ENCODE results near the gene NFS1.
A peak's percentile ranks its signal among the peaks of the same experiment; 100 is the strongest.

NFS1 gene

DNA sequence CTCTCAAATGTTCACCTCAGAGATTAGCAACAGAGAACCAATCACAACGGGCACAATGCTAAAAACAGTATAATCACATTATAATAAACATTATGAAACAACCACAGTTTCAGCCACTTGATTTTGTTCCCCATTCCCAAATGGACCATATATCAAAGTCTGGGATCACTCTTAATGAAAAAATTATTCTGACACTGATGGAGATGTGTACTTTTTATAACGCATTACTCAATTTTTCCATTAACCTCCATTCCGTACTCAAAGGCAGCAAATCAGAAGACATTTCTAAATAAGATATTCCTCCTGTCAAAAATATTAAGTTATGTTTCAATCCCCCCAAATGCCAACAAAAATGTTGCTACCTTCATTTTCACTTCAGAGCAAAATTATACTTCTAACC lies 37.2 kb downstream of the NFS1 start:
- no peak for DNase-seq (ENCODE audit: low spot score)
- H3K4me3 Mint-ChIP-seq: peak overlapping the region; percentile 94
- H3K27me3 Mint-ChIP-seq (ENCODE audit: low read depth): no peaks in the 10 kb centered on the region
- H3K27ac Mint-ChIP-seq: peak overlapping the region; percentile 99
- H3K4me1 Mint-ChIP-seq (ENCODE audit: low read depth): peaks cover 55% of the 10 kb centered on the region
- peaks cover 39% of the 10 kb centered on the region for H3K36me3 Mint-ChIP-seq (ENCODE audit: low read depth)
- no peaks in the 10 kb centered on the region for H3K9me3 Mint-ChIP-seq

DNA sequence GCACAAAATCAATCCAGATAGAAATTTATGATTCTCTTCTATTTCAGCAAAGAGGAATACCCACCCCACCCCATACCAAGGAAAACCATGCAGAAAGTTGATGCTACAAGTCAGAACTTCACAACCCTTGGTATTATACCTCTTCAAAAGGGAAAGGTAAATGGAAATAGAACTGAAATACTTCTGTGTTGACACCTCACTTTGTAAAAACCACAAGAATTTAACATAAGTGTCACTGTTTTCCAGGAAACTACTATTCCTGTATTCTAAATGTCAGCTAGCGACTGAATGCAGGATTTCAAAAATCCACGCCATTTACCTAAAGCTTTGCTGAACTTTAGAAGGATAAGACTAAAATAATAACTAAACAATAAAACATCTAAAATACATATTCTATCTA lies 38.1 kb downstream of the NFS1 start:
- Mint-ChIP-seq H3K4me1 (ENCODE audit: low read depth) (peaks cover 56% of the 10 kb centered on the region), H3K27me3 (ENCODE audit: low read depth) (no peaks in the 10 kb centered on the region), H3K27ac (peak overlapping the region; percentile 99), H3K4me3 (peak overlapping the region; percentile 94), H3K9me3 (no peaks in the 10 kb centered on the region), H3K36me3 (ENCODE audit: low read depth) (peaks cover 42% of the 10 kb centered on the region)
- no peak for DNase-seq (ENCODE audit: low spot score)

DNA sequence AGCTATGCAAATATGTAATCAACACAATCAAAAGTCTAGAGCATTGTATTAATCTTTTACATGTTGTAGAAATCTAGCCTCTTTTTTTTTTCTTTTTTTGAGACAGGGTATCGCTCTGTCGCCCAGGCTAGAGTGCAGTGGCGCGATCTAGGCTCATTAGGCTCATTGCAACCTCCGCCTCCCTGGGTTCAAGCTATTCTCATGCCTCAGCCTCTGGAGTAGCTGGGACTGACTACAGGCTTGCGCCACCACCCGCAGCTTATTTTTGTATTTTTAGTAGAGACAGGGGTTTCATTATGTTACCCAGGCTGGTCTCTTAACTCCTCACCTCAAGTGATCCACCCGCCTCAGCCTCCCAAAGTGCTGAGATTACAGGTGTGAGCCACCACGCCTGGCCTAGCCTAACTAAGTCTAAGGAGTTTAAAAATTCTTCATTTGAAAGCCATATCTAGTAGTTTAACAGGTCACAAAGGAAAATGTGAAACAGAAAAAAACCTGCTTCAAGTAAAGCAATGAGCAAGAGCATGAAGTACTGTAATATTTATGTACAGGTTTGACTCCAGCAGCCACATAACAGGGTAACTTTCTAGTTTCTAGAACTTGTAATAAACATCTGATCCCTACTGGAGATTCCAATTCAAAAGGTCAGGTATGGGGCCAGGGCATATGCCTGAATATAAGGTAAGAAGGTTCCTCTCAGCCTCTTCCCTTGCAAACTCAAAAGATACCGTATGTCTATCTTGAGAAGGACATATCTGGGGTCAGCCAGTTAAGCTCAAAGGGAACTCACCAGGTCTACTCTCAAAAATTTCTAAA lies 38.8 kb downstream of the NFS1 start:
- Mint-ChIP-seq H3K27me3 (ENCODE audit: low read depth) (no peaks in the 10 kb centered on the region), H3K27ac (peak overlapping the region; percentile 99), H3K4me3 (peak overlapping the region; percentile 94), H3K36me3 (ENCODE audit: low read depth) (peaks cover 42% of the 10 kb centered on the region), H3K4me1 (ENCODE audit: low read depth) (peaks cover 56% of the 10 kb centered on the region), H3K9me3 (no peaks in the 10 kb centered on the region)
- DNase-seq (ENCODE audit: low spot score): peak; percentile 30

DNA sequence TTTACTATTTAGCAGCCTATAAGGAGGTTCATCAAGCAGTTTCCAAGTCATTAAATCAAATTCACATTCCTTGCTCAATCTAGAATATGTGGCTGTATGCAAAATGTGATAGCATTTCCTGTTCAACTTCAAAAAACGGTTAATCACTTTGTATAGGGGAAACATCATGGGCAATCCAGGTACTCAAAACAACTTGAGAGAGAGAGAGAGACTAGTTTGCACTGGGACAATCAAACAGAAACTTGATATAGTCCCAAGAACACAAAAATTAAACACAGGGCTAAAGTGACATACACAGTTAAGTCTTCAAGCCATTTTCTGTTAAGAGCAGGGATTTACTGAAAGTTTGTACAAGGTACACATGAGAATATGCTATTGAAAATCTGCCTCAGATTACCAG lies 41.9 kb downstream of the NFS1 start:
- Mint-ChIP-seq H3K27me3 (ENCODE audit: low read depth) (no peaks in the 10 kb centered on the region), H3K9me3 (no peaks in the 10 kb centered on the region), H3K4me3 (peak overlapping the region; percentile 25), H3K27ac (peak overlapping the region; percentile 54), H3K4me1 (ENCODE audit: low read depth) (peaks cover 41% of the 10 kb centered on the region), H3K36me3 (ENCODE audit: low read depth) (peaks cover 29% of the 10 kb centered on the region)
- DNase-seq (ENCODE audit: low spot score): no peak

DNA sequence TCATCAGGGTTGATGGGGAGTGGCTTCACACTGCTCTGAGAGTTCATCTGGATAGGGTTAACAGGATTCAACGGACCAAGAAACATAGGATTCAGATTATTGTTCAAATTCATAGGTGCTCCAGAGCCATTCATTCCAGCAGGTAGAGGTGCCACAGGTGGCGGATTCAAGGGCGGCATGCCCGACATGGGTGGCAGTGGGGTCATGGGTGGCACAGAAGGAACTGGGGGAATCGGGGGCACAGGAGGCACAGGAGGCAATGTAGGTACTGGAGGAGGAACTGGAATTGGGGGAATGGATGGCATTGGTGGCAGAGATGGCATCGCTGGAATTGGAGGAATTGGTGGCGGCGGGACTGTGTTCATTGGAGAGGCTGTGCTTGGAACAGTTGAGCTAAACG lies 44.7 kb downstream of the NFS1 start:
- Mint-ChIP-seq H3K4me3 (no peak overlapping the region), H3K27ac (no peak overlapping the region), H3K36me3 (ENCODE audit: low read depth) (peaks cover 36% of the 10 kb centered on the region), H3K27me3 (ENCODE audit: low read depth) (no peaks in the 10 kb centered on the region), H3K4me1 (ENCODE audit: low read depth) (peaks cover 25% of the 10 kb centered on the region), H3K9me3 (no peaks in the 10 kb centered on the region)
- no peak for DNase-seq (ENCODE audit: low spot score)

DNA sequence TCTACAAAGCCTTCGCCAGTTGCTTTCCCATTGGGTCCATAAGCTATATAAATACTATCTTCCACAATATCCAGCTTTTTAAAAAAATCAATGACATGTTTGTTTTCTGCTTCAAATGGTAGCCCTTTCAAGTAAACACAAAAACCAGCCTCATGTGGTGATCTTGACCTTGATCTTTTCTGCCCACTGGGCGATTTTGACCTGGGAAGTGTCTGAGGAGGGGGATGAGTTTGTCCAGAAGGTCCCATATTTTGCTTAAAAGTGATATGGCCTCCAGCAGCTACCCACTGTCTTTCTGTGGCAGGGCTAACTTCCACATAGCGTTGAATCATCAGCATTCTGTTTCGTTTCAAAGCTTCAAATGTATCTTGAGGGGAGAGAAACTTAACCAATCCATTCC lies 45.3 kb downstream of the NFS1 start:
- no peaks in the 10 kb centered on the region for H3K27me3 Mint-ChIP-seq (ENCODE audit: low read depth)
- H3K27ac Mint-ChIP-seq: no peak overlapping the region
- peaks cover 21% of the 10 kb centered on the region for H3K4me1 Mint-ChIP-seq (ENCODE audit: low read depth)
- no peak for DNase-seq (ENCODE audit: low spot score)
- no peaks in the 10 kb centered on the region for H3K9me3 Mint-ChIP-seq
- peaks cover 36% of the 10 kb centered on the region for H3K36me3 Mint-ChIP-seq (ENCODE audit: low read depth)
- H3K4me3 Mint-ChIP-seq: no peak overlapping the region

DNA sequence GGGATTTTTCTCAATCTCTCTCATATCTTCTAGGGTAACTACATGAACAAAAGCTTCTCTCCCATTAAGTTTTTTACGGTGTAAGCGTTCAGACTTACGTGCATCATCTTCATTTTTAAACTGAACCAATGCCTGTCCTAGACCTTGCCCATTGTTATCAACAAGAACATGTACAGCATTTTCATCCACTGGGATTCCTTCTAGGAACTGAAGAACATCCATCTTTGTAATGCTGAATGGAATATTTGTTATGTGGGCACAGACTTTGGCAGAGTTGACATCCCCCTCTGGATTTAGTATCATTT lies 45.8 kb downstream of the NFS1 start:
- DNase-seq (ENCODE audit: low spot score): no peak
- no peak overlapping the region for H3K27ac Mint-ChIP-seq
- no peaks in the 10 kb centered on the region for H3K9me3 Mint-ChIP-seq
- H3K4me3 Mint-ChIP-seq: no peak overlapping the region
- no peaks in the 10 kb centered on the region for H3K27me3 Mint-ChIP-seq (ENCODE audit: low read depth)
- peaks cover 18% of the 10 kb centered on the region for H3K4me1 Mint-ChIP-seq (ENCODE audit: low read depth)
- H3K36me3 Mint-ChIP-seq (ENCODE audit: low read depth): peaks cover 35% of the 10 kb centered on the region

DNA sequence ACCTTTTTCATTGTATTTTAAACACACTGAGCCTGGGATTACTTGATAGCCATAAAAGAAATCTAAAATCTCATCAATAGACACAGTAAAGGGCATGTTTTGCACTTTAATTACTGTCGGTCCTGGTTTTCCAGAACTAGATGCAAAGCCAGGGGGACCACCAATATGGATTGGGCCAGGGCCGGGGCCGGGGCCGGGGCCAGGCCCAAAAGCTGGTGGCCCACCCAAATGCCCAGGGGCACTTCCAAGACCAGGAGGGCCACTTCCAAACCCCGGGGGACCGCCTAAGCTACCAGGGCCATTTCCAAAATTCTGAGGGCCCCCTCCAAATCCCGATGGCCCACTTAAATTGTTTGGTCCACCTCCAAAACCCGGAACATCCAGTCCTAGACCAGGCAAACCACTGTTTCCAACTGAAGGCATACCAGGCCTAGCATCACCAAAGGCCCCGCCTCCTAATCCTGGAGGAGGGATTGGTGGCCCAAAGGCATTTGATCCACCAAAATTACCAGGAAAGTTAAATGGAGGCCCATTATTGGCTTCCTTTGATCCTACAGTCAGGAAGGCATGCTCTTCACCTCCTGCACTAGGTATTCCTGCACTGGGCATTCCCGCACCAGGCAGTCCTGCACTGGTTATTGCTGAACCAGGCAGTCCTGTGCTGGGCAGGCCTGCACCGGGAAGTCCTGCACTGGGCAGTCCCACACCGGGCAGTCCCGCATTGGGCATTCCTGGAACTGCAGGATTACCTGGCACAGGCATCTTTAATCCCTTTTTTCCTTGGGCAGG lies 46.3 kb downstream of the NFS1 start:
- Mint-ChIP-seq H3K4me3 (no peak overlapping the region), H3K4me1 (ENCODE audit: low read depth) (peaks cover 18% of the 10 kb centered on the region), H3K27ac (no peak overlapping the region), H3K36me3 (ENCODE audit: low read depth) (peaks cover 40% of the 10 kb centered on the region), H3K9me3 (no peaks in the 10 kb centered on the region), H3K27me3 (ENCODE audit: low read depth) (no peaks in the 10 kb centered on the region)
- DNase-seq (ENCODE audit: low spot score): no peak

DNA sequence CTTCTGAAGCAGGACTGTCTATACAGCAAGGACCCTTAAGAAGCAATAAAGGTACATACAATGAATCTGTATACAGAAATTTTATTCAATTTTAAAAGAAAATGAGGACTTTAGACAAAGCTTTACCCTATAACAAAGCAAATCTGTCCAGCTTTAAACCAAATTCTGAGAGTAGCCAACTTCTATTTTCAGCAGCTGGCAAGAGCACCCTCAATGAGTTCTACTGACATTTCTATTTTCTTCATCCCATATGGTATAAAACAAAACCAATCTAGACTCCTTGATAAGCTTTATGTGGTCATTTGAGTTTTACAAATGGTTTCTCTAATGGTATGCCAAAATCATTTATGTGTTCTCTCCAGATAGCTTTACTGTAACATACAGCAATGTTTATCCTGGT lies 47.2 kb downstream of the NFS1 start:
- no peak overlapping the region for H3K27ac Mint-ChIP-seq
- no peak overlapping the region for H3K4me3 Mint-ChIP-seq
- no peaks in the 10 kb centered on the region for H3K9me3 Mint-ChIP-seq
- H3K4me1 Mint-ChIP-seq (ENCODE audit: low read depth): peaks cover 12% of the 10 kb centered on the region
- DNase-seq (ENCODE audit: low spot score): no peak
- H3K27me3 Mint-ChIP-seq (ENCODE audit: low read depth): no peaks in the 10 kb centered on the region
- H3K36me3 Mint-ChIP-seq (ENCODE audit: low read depth): peaks cover 35% of the 10 kb centered on the region

DNA sequence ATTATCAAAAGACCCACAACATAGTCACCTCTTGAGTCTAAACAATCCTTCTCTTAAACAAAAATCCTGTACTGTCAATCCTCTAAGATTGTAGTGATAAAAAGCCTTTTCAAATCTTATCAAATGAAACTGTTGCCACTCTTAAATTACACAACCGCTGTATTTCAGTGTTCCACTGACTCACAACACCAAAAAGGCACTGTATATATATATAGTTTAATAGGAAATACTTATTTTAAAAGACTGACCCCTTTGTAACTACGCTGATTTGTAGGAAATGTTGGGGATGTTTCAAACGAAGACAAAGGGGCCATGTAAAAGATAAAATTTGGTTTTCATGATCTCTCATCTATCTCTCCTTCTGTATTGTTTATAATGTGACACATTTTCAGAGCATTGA lies 48.5 kb downstream of the NFS1 start:
- no peak overlapping the region for H3K27ac Mint-ChIP-seq
- no peaks in the 10 kb centered on the region for H3K9me3 Mint-ChIP-seq
- H3K4me1 Mint-ChIP-seq (ENCODE audit: low read depth): peaks cover 11% of the 10 kb centered on the region
- peaks cover 31% of the 10 kb centered on the region for H3K36me3 Mint-ChIP-seq (ENCODE audit: low read depth)
- H3K27me3 Mint-ChIP-seq (ENCODE audit: low read depth): no peaks in the 10 kb centered on the region
- no peak overlapping the region for H3K4me3 Mint-ChIP-seq
- no peak for DNase-seq (ENCODE audit: low spot score)

DNA sequence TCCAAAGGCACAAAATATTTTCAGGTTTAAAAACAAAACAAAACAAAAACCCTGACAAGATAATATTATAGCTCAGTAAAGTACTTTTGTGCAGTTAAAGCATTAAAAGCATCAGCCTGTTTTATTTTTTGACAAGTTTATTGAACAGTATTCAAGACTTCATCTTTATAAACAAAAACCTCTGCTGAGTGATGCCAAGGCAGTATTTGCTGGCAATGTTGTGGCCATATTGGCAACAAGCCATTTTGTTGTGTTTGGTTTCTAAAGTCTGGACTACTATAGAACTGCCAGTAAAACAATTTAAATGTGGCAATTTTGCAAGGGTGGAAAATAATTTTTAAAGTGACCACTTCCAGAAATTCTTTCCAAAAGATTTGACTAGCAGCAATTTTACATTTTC lies 50.3 kb downstream of the NFS1 start:
- no peak overlapping the region for H3K27ac Mint-ChIP-seq
- H3K36me3 Mint-ChIP-seq (ENCODE audit: low read depth): peaks cover 34% of the 10 kb centered on the region

DNA sequence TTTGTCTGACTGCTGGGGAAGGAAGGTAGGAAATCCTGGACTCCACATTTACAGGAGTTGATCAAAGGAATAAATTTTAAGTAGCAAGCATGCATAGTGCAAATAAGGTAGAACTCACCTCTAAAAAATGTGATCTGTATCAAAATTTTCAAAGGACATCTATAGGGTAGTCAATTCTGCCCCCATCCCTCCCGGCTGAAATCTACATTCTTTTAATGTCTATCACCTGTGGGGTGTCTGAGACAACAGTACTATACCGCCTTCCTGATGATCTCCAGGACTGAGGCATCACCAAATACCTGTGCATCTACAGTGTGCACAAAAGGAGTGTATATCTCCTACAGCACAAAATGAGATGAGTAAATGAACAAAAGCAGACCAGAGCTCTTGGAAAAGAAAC lies 54.3 kb downstream of the NFS1 start:
- H3K9me3 Mint-ChIP-seq: no peaks in the 10 kb centered on the region
- H3K27ac Mint-ChIP-seq: no peak overlapping the region
- H3K27me3 Mint-ChIP-seq (ENCODE audit: low read depth): no peaks in the 10 kb centered on the region
- peaks cover 23% of the 10 kb centered on the region for H3K4me1 Mint-ChIP-seq (ENCODE audit: low read depth)
- H3K36me3 Mint-ChIP-seq (ENCODE audit: low read depth): peaks cover 18% of the 10 kb centered on the region
- H3K4me3 Mint-ChIP-seq: no peak overlapping the region
- no peak for DNase-seq (ENCODE audit: low spot score)

More for the DNA sequence above, 50.3 kb downstream of the NFS1 start:
- Mint-ChIP-seq H3K4me1 (ENCODE audit: low read depth) (peaks cover 17% of the 10 kb centered on the region), H3K4me3 (no peak overlapping the region), H3K27me3 (ENCODE audit: low read depth) (no peaks in the 10 kb centered on the region), H3K9me3 (no peaks in the 10 kb centered on the region)
- DNase-seq (ENCODE audit: low spot score): no peak

DNA sequence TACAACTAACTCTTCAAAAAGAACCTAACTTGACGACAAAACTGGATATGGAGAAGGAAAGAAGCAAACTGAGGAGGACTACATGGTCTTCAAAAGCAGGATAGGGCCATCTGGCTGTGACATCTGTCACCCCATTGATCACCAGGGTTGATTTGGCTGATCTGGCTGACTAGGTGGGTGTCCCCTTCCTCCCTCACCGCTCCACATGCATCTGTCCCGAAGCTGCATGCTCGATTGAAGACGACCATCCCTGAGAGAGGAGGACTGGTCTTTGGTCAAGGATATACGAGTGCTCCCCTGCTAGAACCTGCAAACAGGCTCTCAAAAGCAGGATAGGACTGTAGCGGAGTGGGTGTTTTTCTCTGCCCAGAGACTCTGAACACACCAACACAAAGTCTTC lies 56.1 kb downstream of the NFS1 start:
- Mint-ChIP-seq H3K27me3 (ENCODE audit: low read depth) (no peaks in the 10 kb centered on the region), H3K36me3 (ENCODE audit: low read depth) (peaks cover 7% of the 10 kb centered on the region), H3K27ac (no peak overlapping the region), H3K9me3 (no peaks in the 10 kb centered on the region), H3K4me1 (ENCODE audit: low read depth) (peaks cover 21% of the 10 kb centered on the region), H3K4me3 (no peak overlapping the region)
- DNase-seq (ENCODE audit: low spot score): no peak

DNA sequence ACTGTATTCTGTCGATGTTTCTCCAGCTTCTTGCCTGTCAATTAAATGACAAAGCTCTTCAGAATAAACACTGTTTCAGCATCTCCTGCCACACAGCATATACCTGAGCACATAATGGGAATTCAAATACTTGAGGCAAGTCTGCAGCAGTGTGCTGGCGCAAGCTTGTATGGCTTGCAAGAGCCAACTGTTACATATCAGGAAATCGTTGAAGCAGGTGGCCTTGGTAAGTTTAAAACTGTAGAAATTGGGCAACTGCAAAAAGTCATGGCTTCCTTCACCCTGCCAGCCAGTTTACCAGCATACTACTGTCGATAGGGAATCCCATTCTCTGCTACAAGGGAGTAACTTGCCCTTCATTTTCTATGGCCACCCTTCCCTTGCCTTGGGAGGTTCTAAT lies 57.4 kb downstream of the NFS1 start:
- H3K27ac Mint-ChIP-seq: no peak overlapping the region
- DNase-seq (ENCODE audit: low spot score): no peak
- peaks cover 3% of the 10 kb centered on the region for H3K36me3 Mint-ChIP-seq (ENCODE audit: low read depth)
- H3K4me3 Mint-ChIP-seq: no peak overlapping the region
- no peaks in the 10 kb centered on the region for H3K27me3 Mint-ChIP-seq (ENCODE audit: low read depth)
- no peaks in the 10 kb centered on the region for H3K9me3 Mint-ChIP-seq
- H3K4me1 Mint-ChIP-seq (ENCODE audit: low read depth): peaks cover 21% of the 10 kb centered on the region
